Activated T-helper 17 cell treated with anti-CD3 and anti-CD28 coated beads, Interleukin-2, amount 50 U/mL, for 72 hours (primary cell): ENCODE measurements around the gene PEX14. TPM values are rescaled to one million over a fixed set of nuclear protein-coding genes. Genes with fewer than 3 reads are reported as not detected.

Experiments used
- ATAC-seq: fragments of 150-1000 bp; cut with Tn5 transposase; replicated peaks from 2 replicates; pipeline ENCODE4 v1.10.0; 2021; ENCODE audit warnings: mild to moderate bottlenecking, moderate library complexity
- H3K27ac Mint-ChIP-seq: one replicate; pipeline ENCODE4 v1.8.0; 2022; ENCODE audit warnings: mixed read lengths
- H3K27me3 Mint-ChIP-seq: one replicate; pipeline ENCODE4 v1.8.0; 2022; ENCODE audit warnings: mixed read lengths
- H3K36me3 Mint-ChIP-seq: one replicate; pipeline ENCODE4 v1.8.0; 2022; ENCODE audit warnings: low read depth, mild to moderate bottlenecking, mixed read lengths
- H3K4me1 Mint-ChIP-seq: one replicate; pipeline ENCODE4 v1.8.0; 2022; ENCODE audit warnings: mixed read lengths
- H3K4me3 Mint-ChIP-seq: one replicate; pipeline ENCODE4 v1.8.0; 2022; ENCODE audit warnings: mild to moderate bottlenecking, mixed read lengths
- H3K9me3 Mint-ChIP-seq: one replicate; pipeline ENCODE4 v1.8.0; 2022; ENCODE audit warnings: mixed read lengths
- total RNA-seq, 2 donors: library from RNA; stranded (reverse); gene quantifications; one replicate each; pipeline ENCODE4 v1.2.3, GENCODE V29; 2022

The PEX14 gene
- total RNA-seq, 2 donors from 2014 or later, result 18.4 to 21.7 TPM

DNA sequence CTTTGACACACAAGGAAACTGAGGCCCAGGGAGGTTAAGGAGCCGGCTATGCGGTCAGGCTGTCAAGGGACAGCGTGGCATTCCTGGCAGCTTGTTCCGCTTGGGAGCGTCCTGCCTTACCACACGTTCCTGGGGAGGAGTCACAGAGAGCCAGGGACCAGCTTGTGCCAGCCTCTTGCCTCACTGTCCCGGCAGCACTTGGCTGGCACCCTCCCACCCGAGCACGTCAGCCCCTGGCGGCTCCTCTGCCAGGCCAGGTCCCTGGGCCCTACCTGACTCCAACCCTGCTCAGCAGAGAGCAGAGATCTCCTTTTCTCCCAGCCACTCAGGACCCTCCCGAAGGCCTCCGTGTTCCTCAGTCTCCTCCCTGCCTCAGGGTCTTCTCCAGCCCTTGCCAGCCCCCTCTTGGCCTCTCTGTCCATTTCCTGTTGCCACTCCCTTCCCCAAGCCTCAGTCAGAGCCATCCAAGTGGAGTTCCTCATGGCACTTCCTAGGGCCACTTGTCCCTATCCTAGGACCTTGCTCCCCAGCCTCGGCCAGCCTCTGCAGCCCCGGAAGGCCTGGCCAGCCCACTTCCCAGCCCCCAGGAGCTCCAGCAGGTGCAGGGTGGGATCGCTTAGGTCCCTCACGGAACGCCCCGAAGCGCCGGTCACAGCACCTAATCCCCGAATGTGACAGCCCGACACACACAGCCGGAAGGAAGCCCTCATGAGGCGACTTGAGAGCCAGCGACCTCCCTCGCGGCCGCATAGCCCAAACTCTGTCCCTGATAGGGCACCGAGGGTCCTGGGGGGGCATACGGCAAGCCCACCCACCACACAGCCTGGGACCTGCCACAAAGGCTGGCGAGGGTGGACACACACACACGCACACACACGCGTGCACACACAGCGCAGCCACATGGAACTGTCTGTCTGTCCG, 191.4 kb downstream of the PEX14 start:
- Mint-ChIP-seq H3K36me3 (no peaks in the 10 kb centered on the region), H3K27ac (no peak overlapping the region), H3K9me3 (no peaks in the 10 kb centered on the region), H3K4me3 (no peak overlapping the region), H3K4me1 (no peaks in the 10 kb centered on the region), H3K27me3 (no peaks in the 10 kb centered on the region)
- ATAC-seq, result no peak

DNA sequence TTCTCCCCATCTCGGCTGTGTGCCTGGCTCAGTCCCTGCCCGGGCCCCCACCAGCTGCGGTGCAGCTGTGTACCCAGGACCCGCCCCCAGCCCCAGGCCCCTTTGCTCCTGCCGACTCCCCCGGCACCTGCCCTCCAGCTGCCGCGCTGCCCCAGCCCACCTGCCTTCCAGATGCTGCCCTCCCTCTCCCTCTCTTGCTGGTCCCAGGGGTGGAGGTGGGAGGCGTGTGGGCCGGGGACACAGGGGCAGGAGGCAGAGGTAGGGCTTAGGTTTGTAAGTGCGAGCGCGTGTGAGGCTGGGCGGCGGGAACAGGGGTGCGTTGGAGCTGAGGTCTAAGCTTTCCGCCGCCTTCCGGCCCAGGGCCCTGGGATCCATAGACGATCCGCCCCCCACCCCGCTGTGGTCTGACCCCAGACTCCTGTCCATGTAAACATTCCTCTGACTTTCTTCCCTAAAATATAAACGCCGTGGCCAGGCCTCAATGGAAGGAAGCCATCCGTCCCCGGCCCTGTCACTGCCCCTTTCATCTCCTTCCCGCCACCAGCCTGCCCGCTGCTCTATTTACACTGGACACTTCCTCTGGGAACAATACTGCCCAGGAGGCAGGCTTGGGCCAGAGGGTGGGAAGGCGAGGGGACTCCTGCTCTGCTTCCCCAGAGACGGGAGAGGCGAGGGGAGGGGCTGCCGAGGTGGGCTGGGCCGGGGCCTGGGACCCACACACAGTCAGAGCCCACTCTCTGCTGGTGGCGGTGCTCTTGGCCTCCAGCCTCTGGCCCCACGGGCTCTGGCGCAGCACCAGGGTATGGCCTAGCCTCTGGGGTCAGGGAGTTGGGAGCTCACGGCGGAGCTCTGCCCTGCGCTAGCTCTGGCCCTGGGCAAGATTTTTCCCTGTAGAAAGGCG, 193.4 kb downstream of the PEX14 start:
- Mint-ChIP-seq H3K36me3 (no peaks in the 10 kb centered on the region), H3K9me3 (no peaks in the 10 kb centered on the region), H3K4me3 (no peak overlapping the region), H3K27me3 (no peaks in the 10 kb centered on the region), H3K27ac (no peak overlapping the region), H3K4me1 (no peaks in the 10 kb centered on the region)
- no peak for ATAC-seq

DNA sequence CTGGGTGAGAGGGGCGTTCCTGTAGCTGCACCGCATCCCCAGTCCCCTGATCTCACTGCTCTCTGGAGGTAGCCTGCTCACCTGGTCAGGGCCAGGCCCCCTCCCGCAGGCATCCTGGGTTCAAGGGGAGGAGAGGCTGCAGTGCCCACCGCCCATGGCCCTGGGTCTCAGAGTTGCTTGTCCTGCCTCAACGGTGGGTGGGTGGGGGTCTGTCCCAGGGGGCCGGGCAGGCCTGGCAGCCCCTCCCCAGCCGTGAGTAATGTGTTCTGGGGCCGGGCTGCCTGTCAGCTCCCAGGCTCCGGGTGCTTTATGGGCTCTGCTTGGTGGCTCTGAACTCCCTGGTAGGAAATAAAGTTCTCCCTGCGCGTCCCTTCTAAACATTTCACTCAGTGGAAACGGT, 194.8 kb downstream of the PEX14 start:
- no peaks in the 10 kb centered on the region for H3K9me3 Mint-ChIP-seq
- H3K36me3 Mint-ChIP-seq, result no peaks in the 10 kb centered on the region
- no peak overlapping the region for H3K4me3 Mint-ChIP-seq
- H3K4me1 Mint-ChIP-seq, result no peaks in the 10 kb centered on the region
- no peak for ATAC-seq
- H3K27me3 Mint-ChIP-seq, result no peaks in the 10 kb centered on the region
- H3K27ac Mint-ChIP-seq, result no peak overlapping the region

GRCh38 chr1:10670190-10670589, 195.4 kb downstream of the PEX14 start:
- Mint-ChIP-seq H3K27me3 (no peaks in the 10 kb centered on the region), H3K9me3 (no peaks in the 10 kb centered on the region), H3K36me3 (no peaks in the 10 kb centered on the region), H3K4me3 (no peak overlapping the region), H3K4me1 (no peaks in the 10 kb centered on the region), H3K27ac (no peak overlapping the region)
- ATAC-seq, result no peak

- Mint-ChIP-seq H3K36me3 (no peaks in the 10 kb centered on the region), H3K27ac (no peak overlapping the region), H3K4me1 (no peaks in the 10 kb centered on the region), H3K9me3 (no peaks in the 10 kb centered on the region), H3K27me3 (no peaks in the 10 kb centered on the region), H3K4me3 (no peak overlapping the region)
- no peak for ATAC-seq
Observed at GRCh38 chr1:10671090-10671489, 196.3 kb downstream of the PEX14 start.

- Mint-ChIP-seq H3K27me3 (no peaks in the 10 kb centered on the region), H3K4me3 (no peak overlapping the region), H3K36me3 (no peaks in the 10 kb centered on the region), H3K27ac (no peak overlapping the region), H3K9me3 (no peaks in the 10 kb centered on the region), H3K4me1 (no peaks in the 10 kb centered on the region)
- ATAC-seq, result no peak
Observed at GRCh38 chr1:10671622-10672342, 197.0 kb downstream of the PEX14 start.

GRCh38 chr1:10672343-10673050, 197.7 kb downstream of the PEX14 start:
- H3K36me3 Mint-ChIP-seq, result no peaks in the 10 kb centered on the region
- ATAC-seq, result no peak
- H3K27me3 Mint-ChIP-seq, result no peaks in the 10 kb centered on the region
- no peak overlapping the region for H3K4me3 Mint-ChIP-seq
- no peaks in the 10 kb centered on the region for H3K9me3 Mint-ChIP-seq
- H3K27ac Mint-ChIP-seq, result no peak overlapping the region
- no peaks in the 10 kb centered on the region for H3K4me1 Mint-ChIP-seq

GRCh38 chr1:10673109-10673711, 198.5 kb downstream of the PEX14 start:
- H3K36me3 Mint-ChIP-seq, result no peaks in the 10 kb centered on the region
- no peaks in the 10 kb centered on the region for H3K27me3 Mint-ChIP-seq
- no peak overlapping the region for H3K4me3 Mint-ChIP-seq
- no peak for ATAC-seq
- H3K4me1 Mint-ChIP-seq, result no peaks in the 10 kb centered on the region
- H3K9me3 Mint-ChIP-seq, result no peaks in the 10 kb centered on the region
- no peak overlapping the region for H3K27ac Mint-ChIP-seq

GRCh38 chr1:10674222-10674621, 199.5 kb downstream of the PEX14 start:
- Mint-ChIP-seq H3K4me3 (no peak overlapping the region), H3K27ac (no peak overlapping the region), H3K27me3 (no peaks in the 10 kb centered on the region), H3K36me3 (no peaks in the 10 kb centered on the region), H3K9me3 (no peaks in the 10 kb centered on the region), H3K4me1 (no peaks in the 10 kb centered on the region)
- ATAC-seq, result no peak

GRCh38 chr1:10674700-10675609, 200.2 kb downstream of the PEX14 start:
- H3K4me1 Mint-ChIP-seq, result no peaks in the 10 kb centered on the region
- H3K36me3 Mint-ChIP-seq, result no peaks in the 10 kb centered on the region
- no peaks in the 10 kb centered on the region for H3K27me3 Mint-ChIP-seq

DNA sequence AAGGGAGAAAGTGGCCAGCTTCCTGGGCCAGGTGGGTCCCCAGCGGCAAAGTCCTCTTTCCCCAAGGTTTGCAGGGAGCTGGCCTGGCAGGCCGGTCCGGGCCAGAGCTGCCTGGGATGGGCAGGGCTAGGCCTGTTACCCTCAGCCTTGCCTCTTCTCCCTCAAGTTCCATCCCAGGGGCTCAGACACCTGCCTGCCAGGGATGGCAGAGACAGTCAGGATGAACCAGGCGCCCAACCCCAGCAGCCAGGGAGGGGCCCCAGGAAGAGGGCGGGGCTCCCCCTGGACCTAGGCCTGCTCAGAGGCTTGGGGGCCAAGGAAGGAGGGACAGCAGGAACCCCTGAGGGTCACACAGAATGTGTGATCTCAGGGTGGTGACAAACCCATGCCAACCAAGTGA, 201.1 kb downstream of the PEX14 start:
- no peak overlapping the region for H3K27ac Mint-ChIP-seq
- H3K4me3 Mint-ChIP-seq, result no peak overlapping the region
- H3K9me3 Mint-ChIP-seq, result no peaks in the 10 kb centered on the region
- H3K36me3 Mint-ChIP-seq, result no peaks in the 10 kb centered on the region
- ATAC-seq, result no peak
- no peaks in the 10 kb centered on the region for H3K4me1 Mint-ChIP-seq
- no peaks in the 10 kb centered on the region for H3K27me3 Mint-ChIP-seq

More at GRCh38 chr1:10674700-10675609, 200.2 kb downstream of the PEX14 start:
- Mint-ChIP-seq H3K27ac (no peak overlapping the region), H3K9me3 (no peaks in the 10 kb centered on the region), H3K4me3 (no peak overlapping the region)
- ATAC-seq, result no peak

DNA sequence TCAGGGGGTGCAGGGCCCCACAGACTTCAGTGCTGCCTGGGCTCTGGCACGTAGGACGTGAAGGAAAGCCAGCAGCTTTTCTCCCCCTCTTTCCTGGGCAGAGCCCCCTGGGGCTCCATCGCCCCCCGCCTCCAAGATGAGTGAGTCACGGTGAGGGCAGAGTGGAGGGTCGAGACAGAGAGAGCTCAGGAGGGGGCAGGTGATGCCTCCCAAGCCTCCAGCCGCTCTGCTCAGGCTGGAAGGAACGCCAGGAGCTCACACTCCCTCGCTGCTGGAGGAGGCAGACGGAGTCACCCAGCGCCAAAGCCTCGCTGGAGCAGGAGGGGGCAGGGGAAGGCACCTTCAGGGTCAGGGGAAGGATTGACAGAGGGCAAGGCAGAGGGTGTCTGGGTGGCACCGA, 202.2 kb downstream of the PEX14 start:
- Mint-ChIP-seq H3K4me3 (no peak overlapping the region), H3K4me1 (no peaks in the 10 kb centered on the region), H3K27ac (no peak overlapping the region), H3K36me3 (no peaks in the 10 kb centered on the region), H3K27me3 (no peaks in the 10 kb centered on the region), H3K9me3 (no peaks in the 10 kb centered on the region)
- no peak for ATAC-seq
